ENCODE data around the gene SPN.
"Not testable (repeated sequence)": the region's sequence is repeated elsewhere in the genome, so short reads cannot be mapped to it uniquely, and the experiment has no call there.

SPN gene, protein sequence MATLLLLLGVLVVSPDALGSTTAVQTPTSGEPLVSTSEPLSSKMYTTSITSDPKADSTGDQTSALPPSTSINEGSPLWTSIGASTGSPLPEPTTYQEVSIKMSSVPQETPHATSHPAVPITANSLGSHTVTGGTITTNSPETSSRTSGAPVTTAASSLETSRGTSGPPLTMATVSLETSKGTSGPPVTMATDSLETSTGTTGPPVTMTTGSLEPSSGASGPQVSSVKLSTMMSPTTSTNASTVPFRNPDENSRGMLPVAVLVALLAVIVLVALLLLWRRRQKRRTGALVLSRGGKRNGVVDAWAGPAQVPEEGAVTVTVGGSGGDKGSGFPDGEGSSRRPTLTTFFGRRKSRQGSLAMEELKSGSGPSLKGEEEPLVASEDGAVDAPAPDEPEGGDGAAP

DNA sequence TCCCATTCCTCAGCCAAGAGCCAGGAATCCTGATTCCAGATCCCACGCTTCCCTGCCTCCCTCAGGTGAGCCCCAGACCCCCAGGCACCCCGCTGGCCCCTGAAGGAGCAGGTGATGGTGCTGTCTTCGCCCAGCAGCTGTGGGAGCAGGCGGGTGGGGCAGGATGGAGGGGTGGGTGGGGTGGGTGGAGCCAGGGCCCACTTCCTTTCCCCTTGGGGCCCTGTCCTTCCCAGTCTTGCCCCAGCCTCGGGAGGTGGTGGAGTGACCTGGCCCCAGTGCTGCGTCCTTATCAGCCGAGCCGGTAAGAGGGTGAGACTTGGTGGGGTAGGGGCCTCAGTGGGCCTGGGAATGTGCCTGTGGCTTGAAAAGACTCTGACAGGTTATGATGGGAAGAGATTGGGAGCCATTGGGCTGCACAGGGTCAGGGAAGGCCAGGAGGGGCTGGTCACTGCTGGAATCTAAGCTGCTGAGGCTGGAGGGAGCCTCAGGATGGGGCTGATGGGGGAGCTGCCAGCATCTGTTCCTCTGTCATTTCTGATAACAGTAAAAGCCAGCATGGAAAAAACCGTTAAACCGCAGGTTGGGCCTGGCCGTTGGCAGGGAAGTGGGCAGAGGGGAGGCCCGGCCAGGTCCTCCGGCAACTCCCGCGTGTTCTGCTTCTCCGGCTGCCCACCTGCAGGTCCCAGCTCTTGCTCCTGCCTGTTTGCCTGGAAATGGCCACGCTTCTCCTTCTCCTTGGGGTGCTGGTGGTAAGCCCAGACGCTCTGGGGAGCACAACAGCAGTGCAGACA is at the start of gene SPN:
Gene SPN (plus strand): TSS at position 232 of the 791 bp plus-strand sequence. CDS start 482 bp downstream, at position 714.
- in situ Hi-C loops (cut with HindIII; ENCODE audit: low sequenced_read_pairs), result no loop called here
- no peak within 1 kb of the TSS for H3K4me3 ChIP-seq (ENCODE audit: low read depth, low read length)
- DNase-seq (ENCODE audit: low read depth, low spot score), result no peak
- TF ChIP-seq, protein P1, sequence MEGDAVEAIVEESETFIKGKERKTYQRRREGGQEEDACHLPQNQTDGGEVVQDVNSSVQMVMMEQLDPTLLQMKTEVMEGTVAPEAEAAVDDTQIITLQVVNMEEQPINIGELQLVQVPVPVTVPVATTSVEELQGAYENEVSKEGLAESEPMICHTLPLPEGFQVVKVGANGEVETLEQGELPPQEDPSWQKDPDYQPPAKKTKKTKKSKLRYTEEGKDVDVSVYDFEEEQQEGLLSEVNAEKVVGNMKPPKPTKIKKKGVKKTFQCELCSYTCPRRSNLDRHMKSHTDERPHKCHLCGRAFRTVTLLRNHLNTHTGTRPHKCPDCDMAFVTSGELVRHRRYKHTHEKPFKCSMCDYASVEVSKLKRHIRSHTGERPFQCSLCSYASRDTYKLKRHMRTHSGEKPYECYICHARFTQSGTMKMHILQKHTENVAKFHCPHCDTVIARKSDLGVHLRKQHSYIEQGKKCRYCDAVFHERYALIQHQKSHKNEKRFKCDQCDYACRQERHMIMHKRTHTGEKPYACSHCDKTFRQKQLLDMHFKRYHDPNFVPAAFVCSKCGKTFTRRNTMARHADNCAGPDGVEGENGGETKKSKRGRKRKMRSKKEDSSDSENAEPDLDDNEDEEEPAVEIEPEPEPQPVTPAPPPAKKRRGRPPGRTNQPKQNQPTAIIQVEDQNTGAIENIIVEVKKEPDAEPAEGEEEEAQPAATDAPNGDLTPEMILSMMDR (IDR thresholded peaks at IDR 0.05; ENCODE audit: low read depth, low read length), result no peak

DNA sequence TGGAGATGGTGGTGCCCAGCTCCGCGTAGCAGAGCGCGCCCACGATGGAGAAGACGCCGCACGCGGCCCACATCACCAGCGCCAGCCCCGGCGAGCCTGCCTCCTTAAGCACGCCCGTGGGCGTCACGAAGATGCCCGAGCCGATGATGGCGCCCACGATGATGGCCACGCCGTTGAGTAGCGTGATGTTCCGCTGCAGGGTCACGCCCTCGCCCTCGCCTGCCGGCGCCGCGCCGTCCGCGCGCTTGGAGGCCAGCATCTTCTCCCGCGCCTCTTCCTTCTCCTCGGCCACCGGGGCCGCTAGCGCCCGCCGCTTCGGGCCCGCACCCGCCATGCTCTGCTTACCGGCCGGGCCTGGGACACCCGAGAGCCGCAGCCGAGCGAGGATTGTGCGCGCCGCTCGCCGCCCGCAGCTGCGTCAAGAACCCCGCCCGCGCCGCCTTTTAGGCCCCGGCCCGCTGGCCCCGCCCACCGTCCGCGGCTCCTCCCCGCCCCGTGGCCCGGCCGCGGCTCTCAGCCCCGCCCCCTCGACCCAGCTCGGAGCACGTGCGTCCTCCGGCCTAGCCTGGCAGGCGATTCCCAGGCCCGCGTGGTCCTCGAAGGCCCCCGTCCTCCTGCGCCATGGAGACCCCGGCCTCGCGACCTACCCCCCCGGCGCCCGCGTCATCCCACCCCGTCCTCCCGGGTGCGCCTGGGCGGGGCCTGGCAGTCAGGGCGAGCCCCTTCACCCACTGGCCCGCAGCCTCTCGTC is 49.6 kb upstream of the SPN start:
- in situ Hi-C loops (cut with HindIII; ENCODE audit: low sequenced_read_pairs), result not testable (repeated sequence)
- H3K4me3 ChIP-seq (ENCODE audit: low read depth, low read length), result peak overlapping the region; percentile 65
- peak; percentile 75 for DNase-seq (ENCODE audit: low read depth, low spot score)

DNA sequence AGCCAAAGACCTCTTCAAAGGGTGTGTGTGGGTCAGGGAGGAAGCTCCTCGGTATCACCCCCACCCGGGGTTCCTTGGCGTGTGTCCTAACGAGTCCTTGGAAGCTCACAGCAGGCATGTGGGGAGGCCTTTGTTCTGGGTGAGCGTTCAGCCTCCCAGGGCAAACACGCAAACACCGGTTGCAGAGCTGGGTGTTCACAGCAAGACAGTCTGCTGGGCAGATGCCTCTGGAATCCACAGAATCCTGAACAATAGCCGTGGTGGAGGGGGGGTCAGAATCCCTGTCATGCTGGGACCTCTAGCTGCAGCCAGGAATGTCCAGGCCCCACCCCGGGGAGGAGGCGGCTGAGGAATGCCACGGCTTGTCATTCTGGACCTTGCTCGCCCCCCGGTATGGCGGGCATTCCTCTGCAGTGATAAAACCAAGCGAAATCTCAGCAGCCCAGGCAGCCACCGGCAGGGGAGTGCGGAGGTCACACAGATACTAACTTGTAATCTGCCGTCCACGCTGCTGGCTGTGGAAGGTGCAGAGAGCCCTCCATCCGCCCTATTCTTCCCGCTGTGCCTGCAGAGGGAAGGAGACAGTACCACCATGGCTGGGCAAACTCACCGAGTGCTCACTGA is 48.2 kb upstream of the SPN start:
- H3K4me3 ChIP-seq (ENCODE audit: low read depth, low read length); in situ Hi-C loops (cut with HindIII; ENCODE audit: low sequenced_read_pairs): not testable (repeated sequence)
- peak; percentile 64 for DNase-seq (ENCODE audit: low read depth, low spot score)

DNA sequence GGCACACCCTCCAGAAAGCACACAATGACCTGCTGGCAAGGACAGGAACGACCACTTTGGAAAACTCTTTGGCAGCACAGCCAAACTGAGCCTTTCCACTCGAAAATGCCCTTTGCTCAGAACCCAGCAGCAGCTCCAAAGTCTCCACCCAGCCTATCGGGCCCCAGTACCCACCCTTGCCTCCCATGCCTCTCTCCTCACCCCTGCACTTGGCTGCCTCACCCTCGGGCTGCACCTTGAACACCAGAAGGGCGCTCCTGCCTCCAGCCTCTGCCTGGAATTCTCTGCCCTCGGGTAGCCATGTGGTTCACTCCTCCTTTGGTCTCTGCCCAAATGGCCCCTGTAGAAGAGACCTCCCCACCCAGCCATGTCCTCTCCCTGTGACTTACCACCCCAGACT is 46.9 kb upstream of the SPN start:
- in situ Hi-C loops (cut with HindIII; ENCODE audit: low sequenced_read_pairs); H3K4me3 ChIP-seq (ENCODE audit: low read depth, low read length); DNase-seq (ENCODE audit: low read depth, low spot score): not testable (repeated sequence)

DNA sequence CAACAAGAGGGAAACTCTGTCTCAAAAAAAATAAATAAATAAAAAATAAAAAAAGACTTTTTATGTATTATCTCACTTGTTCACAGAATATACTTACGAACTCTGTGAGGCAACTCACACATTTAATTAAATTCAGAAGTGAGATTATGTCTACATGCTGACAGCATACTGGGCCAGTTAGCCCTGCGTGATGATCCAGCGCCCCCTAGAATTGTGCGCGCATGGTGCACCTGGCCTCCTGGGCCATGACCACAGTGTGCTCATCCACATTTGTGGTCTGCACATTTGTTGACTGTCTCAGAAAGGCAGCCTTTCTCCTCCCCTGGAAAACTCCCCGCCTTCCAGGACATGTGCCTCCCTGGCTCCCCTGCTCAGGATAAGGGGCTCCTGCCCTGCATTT is 42.5 kb upstream of the SPN start:
- H3K4me3 ChIP-seq (ENCODE audit: low read depth, low read length); DNase-seq (ENCODE audit: low read depth, low spot score); in situ Hi-C loops (cut with HindIII; ENCODE audit: low sequenced_read_pairs): not testable (repeated sequence)

DNA sequence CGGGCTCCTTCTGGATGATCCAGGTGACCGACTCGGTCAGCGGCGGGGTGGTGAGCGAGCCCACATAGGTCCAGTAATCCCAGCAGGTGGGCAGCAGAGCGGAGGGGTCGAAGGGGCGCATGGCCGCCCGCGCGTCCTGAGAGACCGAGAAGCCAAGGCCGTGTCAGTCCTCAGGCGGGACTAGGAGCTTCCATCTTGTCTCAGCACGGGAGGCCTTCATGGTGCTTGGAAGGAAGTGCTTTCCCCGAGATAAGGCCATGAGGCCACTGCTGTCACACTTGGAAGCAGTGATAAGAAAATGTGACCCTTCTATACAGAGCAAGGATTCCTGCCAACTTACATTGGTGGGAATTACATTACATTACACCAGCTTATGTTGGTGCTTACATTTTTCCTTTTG is 40.3 kb upstream of the SPN start:
- H3K4me3 ChIP-seq (ENCODE audit: low read depth, low read length); DNase-seq (ENCODE audit: low read depth, low spot score); in situ Hi-C loops (cut with HindIII; ENCODE audit: low sequenced_read_pairs): not testable (repeated sequence)

DNA sequence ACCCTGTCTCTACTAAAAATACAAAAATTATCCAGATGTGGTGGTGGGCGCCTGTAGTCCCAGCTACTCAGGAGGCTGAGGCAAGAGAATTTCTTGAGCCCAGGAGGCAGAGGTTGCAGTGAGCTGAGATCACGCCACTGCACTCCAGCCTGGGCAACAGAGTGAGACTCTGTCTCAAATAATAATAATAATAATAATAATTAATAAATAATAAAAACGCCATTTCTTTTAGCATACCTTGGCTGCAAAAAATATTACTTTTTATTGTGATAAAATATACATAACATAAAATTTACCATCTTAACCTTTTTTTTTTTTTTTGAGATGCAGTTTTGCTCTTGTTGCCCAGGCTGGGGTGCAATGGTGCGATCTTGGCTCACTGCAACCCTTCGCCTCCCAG is 39.8 kb upstream of the SPN start:
- H3K4me3 ChIP-seq (ENCODE audit: low read depth, low read length); DNase-seq (ENCODE audit: low read depth, low spot score); in situ Hi-C loops (cut with HindIII; ENCODE audit: low sequenced_read_pairs): not testable (repeated sequence)

DNA sequence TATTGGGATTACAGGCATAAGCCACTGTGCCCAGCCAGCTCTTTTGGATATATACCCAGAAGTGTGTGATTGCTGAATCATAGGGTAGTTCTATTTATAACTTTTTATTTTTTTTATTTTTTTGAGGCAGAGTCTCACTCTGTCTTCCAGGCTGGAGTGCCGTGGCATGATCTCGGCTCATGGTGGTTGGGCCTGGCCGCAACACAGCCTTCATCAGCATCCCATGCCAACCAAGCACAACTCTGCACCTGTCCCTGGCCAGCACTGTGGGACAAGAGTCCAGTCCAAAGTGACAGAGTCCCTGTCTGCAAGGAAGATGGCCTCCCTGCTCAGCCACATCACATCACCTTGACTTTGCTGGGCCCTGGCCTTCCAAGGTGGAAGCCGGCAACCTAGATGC is 37.9 kb upstream of the SPN start:
- H3K4me3 ChIP-seq (ENCODE audit: low read depth, low read length); DNase-seq (ENCODE audit: low read depth, low spot score); in situ Hi-C loops (cut with HindIII; ENCODE audit: low sequenced_read_pairs): not testable (repeated sequence)

DNA sequence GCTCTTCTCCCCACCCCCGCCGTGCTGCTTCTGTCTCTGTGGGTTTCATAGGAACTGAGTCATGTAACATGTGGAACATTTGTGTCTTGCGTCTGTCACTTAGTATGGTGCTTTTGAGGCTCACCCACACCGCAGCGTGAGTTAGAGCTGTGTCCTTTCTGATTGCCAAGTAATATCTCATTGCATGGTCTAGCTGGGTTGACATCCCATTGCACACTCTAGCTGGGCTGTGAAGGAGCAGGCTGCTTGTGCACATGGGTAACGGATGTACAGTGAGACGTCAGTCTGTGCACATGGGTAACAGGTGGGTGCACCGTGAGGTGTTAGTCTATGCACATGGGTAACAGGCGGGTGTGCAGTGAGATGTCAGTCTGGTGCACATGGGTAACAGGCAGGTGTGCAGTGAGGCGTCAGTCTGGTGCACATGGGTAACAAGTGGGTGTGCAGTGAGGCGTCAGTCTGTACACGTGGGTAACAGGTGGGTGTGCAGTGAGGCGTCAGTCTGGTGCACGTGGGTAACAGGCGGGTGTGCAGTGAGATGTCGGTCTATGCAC is 36.2 kb upstream of the SPN start:
- H3K4me3 ChIP-seq (ENCODE audit: low read depth, low read length); DNase-seq (ENCODE audit: low read depth, low spot score); in situ Hi-C loops (cut with HindIII; ENCODE audit: low sequenced_read_pairs): not testable (repeated sequence)

DNA sequence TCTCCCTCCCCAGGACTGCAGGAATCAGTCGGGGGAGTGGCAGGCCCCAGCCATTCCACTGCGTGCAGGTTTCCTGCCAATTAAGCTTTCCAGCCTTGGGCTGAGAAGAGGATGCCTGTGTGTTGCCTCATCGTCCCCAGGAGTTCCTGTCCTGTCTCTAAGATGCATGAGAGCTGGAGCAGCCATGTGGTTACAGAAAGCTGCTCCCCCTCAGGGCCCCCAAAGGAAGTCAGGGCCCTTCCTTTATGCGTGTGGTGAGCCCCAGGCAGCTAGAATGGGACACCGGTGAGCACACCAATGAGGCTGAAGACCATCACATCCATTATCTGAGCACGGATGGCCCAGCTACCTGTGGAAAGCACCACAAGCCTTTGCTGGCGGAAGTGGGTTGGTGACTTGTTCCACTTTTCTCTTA is 35.4 kb upstream of the SPN start:
- DNase-seq (ENCODE audit: low read depth, low spot score), result peak; percentile 3
- in situ Hi-C loops (cut with HindIII; ENCODE audit: low sequenced_read_pairs); H3K4me3 ChIP-seq (ENCODE audit: low read depth, low read length): not testable (repeated sequence)

DNA sequence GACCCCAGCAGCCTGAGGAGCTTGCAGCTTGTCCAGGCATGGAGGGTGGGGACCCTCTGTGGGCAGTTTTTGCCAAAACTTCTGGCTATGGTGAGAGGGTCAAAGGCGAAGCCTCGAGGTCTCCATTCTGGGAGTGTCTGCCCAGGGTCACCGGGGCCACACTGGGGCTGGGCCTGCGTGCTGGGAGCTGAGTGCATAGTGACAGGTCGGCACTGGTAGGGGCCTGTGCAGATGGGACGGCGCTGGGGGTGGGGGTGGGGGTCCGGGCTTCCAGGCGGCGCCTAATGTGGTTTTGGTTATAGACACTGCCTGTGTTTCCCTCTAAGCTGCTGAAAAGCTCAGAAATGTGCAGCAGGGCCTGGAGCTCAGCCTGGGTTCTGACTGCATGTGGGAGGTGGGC is 34.3 kb upstream of the SPN start:
- H3K4me3 ChIP-seq (ENCODE audit: low read depth, low read length); DNase-seq (ENCODE audit: low read depth, low spot score); in situ Hi-C loops (cut with HindIII; ENCODE audit: low sequenced_read_pairs): not testable (repeated sequence)

DNA sequence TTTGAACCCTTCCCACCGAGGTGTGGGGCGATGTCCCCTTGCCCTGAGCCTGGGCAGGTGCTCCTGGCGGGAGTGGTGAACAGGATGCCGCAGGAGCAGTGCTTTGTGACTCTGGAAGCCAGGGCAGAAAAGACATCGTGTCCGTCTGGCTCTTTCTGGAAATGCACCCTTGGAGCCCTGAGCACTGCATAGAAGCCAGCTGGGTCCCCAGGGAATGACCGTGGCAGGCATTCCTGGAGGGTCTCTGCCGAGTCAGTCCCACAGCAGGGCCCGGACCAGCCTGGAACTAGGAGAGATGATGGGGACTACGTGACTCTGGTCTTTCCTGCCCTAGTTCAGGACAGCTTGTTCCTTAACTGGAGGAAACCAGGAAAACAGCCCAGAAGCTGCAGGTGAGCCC is 33.7 kb upstream of the SPN start:
- in situ Hi-C loops (cut with HindIII; ENCODE audit: low sequenced_read_pairs); H3K4me3 ChIP-seq (ENCODE audit: low read depth, low read length): not testable (repeated sequence)

DNA sequence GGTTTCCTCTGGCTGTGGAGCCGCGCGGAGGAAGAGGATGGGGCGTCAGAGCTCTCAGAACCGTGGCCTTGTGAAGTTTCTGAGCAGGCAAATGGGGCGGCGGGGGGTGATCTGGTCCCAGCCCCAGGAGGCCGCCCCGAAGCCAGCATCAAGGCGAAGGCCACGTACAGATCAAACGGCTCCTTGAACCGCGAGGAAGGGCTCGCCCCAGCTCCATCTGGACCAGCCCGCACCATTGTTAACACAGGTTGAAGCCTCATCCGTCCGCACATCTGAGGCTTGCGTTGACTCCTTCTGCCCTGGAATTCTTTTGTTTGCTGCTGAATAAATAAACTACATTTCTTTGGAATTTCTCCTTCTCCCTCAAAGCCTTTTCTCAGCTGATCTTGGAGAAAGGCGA is 31.4 kb upstream of the SPN start:
- DNase-seq (ENCODE audit: low read depth, low spot score); in situ Hi-C loops (cut with HindIII; ENCODE audit: low sequenced_read_pairs); H3K4me3 ChIP-seq (ENCODE audit: low read depth, low read length): not testable (repeated sequence)

More for the DNA sequence above, 33.7 kb upstream of the SPN start:
- DNase-seq (ENCODE audit: low read depth, low spot score), result not testable (repeated sequence)

DNA sequence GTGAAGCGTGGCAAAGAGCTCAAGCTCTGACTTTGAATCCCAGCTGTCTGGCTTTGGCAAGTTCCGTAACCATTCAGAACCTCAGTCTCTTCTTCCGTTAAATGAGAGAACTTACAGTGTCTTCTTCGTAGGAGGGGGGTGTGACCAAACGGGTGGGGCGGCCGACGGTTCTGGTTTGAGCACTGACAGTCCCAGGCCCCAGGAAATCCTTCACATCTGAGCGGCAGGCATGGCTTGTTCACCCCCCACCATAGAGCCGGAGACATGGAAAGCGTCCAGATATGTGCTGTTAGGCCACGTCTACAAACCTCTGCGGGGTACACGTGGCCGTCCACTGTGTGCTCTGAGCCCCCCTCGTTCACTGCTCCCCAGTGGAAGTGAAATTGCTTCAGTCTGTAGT is 27.1 kb upstream of the SPN start:
- H3K4me3 ChIP-seq (ENCODE audit: low read depth, low read length); DNase-seq (ENCODE audit: low read depth, low spot score); in situ Hi-C loops (cut with HindIII; ENCODE audit: low sequenced_read_pairs): not testable (repeated sequence)

DNA sequence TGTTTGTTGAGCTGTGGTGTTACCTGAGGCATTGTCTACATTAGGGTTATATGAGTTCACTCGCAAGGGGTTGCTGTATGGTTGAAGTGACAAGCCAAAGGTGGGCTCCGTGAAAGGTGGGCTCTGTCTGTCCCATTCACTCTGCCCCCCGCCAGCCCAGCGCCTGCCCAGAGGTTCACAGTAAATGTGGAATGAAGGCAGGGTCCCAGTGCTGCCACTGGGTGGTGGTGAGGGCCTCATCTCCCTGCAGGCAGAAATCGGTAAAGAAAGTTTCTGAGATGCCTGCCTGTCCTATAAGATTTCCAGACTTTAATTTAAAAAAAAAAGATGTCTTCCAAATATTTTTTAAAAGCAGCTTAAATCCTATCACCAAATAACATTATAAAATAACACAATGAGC is 26.7 kb upstream of the SPN start:
- in situ Hi-C loops (cut with HindIII; ENCODE audit: low sequenced_read_pairs); DNase-seq (ENCODE audit: low read depth, low spot score); H3K4me3 ChIP-seq (ENCODE audit: low read depth, low read length): not testable (repeated sequence)
